Measurements from ENCODE around the gene SLC35A2. TPM values are rescaled to one million over a fixed set of nuclear protein-coding genes. Genes with fewer than 3 reads are reported as not detected.

The SLC35A2 gene
- total and polyA plus RNA-seq, 4 donors: 10.4 to 27.9 (median 20.5) TPM

GRCh38 chrX:48933757-48934156 is 22.3 kb upstream of the SLC35A2 start:
- H3K36me3 ChIP-seq (ENCODE audit: control insufficient read depth, insufficient read depth, low read length): peaks cover 15% of the 10 kb centered on the region
- WGBS (ENCODE audit: insufficient coverage): 80% methylated on average over 1 of the region's 2 CpGs

DNA sequence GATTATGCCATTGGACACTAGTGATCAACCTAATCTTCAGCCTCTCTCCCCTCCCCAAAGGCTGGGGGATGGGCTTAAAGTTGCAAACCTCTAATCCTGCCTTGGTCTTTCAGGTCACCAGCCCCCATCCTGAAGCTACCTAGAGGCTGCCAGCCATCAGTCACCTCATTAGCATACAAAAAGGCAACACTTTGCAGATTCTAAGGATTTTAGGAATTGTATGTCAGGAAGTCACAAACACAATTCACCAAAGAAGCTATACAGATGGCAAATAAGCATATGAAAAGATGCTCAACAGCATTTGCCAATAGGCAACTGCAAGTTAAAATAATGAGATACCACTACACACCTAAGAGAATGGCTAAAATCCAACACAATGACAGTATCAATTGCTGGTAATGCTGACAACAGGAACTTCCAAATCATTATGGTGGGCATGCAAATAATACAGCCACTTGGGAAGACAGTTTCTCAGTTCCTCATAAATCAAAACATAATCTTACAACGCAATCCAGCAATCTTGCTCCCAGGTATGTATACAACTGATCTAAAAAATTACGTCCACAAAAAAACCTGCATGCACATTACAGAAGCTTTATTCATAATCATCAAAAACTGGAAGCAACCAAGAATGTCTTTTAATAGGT is 16.4 kb upstream of the SLC35A2 start:
- no peak overlapping the region for H3K27ac ChIP-seq (ENCODE audit: low read depth, low read length)

More at GRCh38 chrX:48933757-48934156, 22.3 kb upstream of the SLC35A2 start:
- H3K27me3 ChIP-seq (ENCODE audit: control insufficient read depth, insufficient read depth, low read length): no peaks in the 10 kb centered on the region
- H3K4me3 ChIP-seq (ENCODE audit: low read depth, low read length): no peak overlapping the region
- H3K27ac ChIP-seq (ENCODE audit: low read depth, low read length): no peak overlapping the region
- no peaks in the 10 kb centered on the region for H3K4me1 ChIP-seq (ENCODE audit: control insufficient read depth, insufficient read depth, low read length)
- peaks cover 2% of the 10 kb centered on the region for H3K9me3 ChIP-seq (ENCODE audit: control insufficient read depth, insufficient read depth, low read length)
- no peak for DNase-seq (ENCODE audit: low read depth in 4 of 6, low spot score in 6 of 6)

DNA sequence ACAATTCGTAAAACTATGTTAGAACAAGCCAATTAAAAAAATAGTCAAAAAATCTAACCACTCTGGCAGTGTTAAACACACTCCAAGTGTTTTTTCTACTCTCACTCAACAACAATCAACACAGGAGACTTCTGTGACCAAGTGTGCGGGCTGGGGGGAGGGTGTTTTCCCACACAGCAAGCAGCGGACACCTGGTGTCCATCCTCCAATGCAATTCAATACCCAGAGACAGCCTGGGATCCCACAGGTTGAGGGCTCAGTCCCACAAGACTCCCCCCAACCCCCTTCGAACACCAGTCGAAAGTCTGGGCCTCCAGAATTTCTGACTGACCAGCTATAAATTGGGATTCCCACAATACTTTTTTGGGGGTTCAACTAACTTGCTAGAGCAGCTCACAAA is 15.7 kb upstream of the SLC35A2 start:
- H3K4me1 ChIP-seq (ENCODE audit: control insufficient read depth, insufficient read depth, low read length): no peaks in the 10 kb centered on the region
- H3K9me3 ChIP-seq (ENCODE audit: control insufficient read depth, insufficient read depth, low read length): peaks cover 2% of the 10 kb centered on the region
- H3K27me3 ChIP-seq (ENCODE audit: control insufficient read depth, insufficient read depth, low read length): no peaks in the 10 kb centered on the region
- H3K36me3 ChIP-seq (ENCODE audit: control insufficient read depth, insufficient read depth, low read length): peaks cover 42% of the 10 kb centered on the region
- no peak overlapping the region for H3K4me3 ChIP-seq (ENCODE audit: low read depth, low read length)
- no peak overlapping the region for H3K27ac ChIP-seq (ENCODE audit: low read depth, low read length)
- DNase-seq (ENCODE audit: low read depth in 4 of 6, low spot score in 6 of 6): no peak
- no CpG with 5 or more reads among the region's 5 CpGs for WGBS (ENCODE audit: insufficient coverage)

More for the DNA sequence above, 16.4 kb upstream of the SLC35A2 start:
- no CpG with 5 or more reads among the region's 2 CpGs for WGBS (ENCODE audit: insufficient coverage)
- DNase-seq (ENCODE audit: low read depth in 4 of 6, low spot score in 6 of 6): no peak
- Histone ChIP-seq H3K27me3 (ENCODE audit: control insufficient read depth, insufficient read depth, low read length) (no peaks in the 10 kb centered on the region), H3K4me3 (ENCODE audit: low read depth, low read length) (no peak overlapping the region), H3K36me3 (ENCODE audit: control insufficient read depth, insufficient read depth, low read length) (peaks cover 38% of the 10 kb centered on the region), H3K4me1 (ENCODE audit: control insufficient read depth, insufficient read depth, low read length) (no peaks in the 10 kb centered on the region), H3K9me3 (ENCODE audit: control insufficient read depth, insufficient read depth, low read length) (peaks cover 2% of the 10 kb centered on the region)

GRCh38 chrX:48924270-48924669 is 12.8 kb upstream of the SLC35A2 start:
- Histone ChIP-seq H3K4me3 (ENCODE audit: low read depth, low read length) (no peak overlapping the region), H3K4me1 (ENCODE audit: control insufficient read depth, insufficient read depth, low read length) (peaks cover 4% of the 10 kb centered on the region), H3K27ac (ENCODE audit: low read depth, low read length) (no peak overlapping the region), H3K9me3 (ENCODE audit: control insufficient read depth, insufficient read depth, low read length) (no peaks in the 10 kb centered on the region), H3K36me3 (ENCODE audit: control insufficient read depth, insufficient read depth, low read length) (peaks cover 42% of the 10 kb centered on the region), H3K27me3 (ENCODE audit: control insufficient read depth, insufficient read depth, low read length) (no peaks in the 10 kb centered on the region)
- no peak for DNase-seq (ENCODE audit: low read depth in 4 of 6, low spot score in 6 of 6)
- 89% methylated on average over 5 of the region's 5 CpGs for WGBS (ENCODE audit: insufficient coverage)

- no peak for DNase-seq (ENCODE audit: low read depth in 4 of 6, low spot score in 6 of 6)
- peaks cover 42% of the 10 kb centered on the region for H3K36me3 ChIP-seq (ENCODE audit: control insufficient read depth, insufficient read depth, low read length)
- no peaks in the 10 kb centered on the region for H3K27me3 ChIP-seq (ENCODE audit: control insufficient read depth, insufficient read depth, low read length)
- no peak overlapping the region for H3K27ac ChIP-seq (ENCODE audit: low read depth, low read length)
- no peaks in the 10 kb centered on the region for H3K9me3 ChIP-seq (ENCODE audit: control insufficient read depth, insufficient read depth, low read length)
- WGBS (ENCODE audit: insufficient coverage): 88% methylated on average over 13 of the region's 13 CpGs
- no peak overlapping the region for H3K4me3 ChIP-seq (ENCODE audit: low read depth, low read length)
- peaks cover 6% of the 10 kb centered on the region for H3K4me1 ChIP-seq (ENCODE audit: control insufficient read depth, insufficient read depth, low read length)
These were observed 12.3 kb upstream of the SLC35A2 start for GRCh38 chrX:48923771-48924170.

DNA sequence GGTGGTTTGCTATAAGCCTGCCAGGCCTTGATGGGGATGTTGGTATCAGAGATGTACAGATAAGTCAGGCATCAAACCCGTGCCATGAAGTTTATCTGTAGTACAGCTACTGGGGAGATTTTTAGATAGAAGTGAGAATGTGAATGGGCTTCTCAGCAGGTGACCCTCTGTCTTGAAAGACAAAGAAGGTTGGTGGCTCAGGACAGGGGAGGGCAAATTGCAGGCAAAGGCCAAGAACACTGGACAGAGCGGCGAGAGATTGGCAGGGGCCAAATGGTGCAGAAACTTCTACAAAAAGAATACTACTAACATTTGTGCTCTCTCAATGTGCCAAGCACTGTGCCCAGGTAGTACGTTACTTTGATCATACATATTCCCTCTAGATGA is 9.3 kb upstream of the SLC35A2 start:
- Histone ChIP-seq H3K4me3 (ENCODE audit: low read depth, low read length) (no peak overlapping the region), H3K36me3 (ENCODE audit: control insufficient read depth, insufficient read depth, low read length) (peaks cover 34% of the 10 kb centered on the region), H3K27ac (ENCODE audit: low read depth, low read length) (no peak overlapping the region), H3K9me3 (ENCODE audit: control insufficient read depth, insufficient read depth, low read length) (no peaks in the 10 kb centered on the region), H3K27me3 (ENCODE audit: control insufficient read depth, insufficient read depth, low read length) (no peaks in the 10 kb centered on the region), H3K4me1 (ENCODE audit: control insufficient read depth, insufficient read depth, low read length) (peaks cover 16% of the 10 kb centered on the region)
- DNase-seq (ENCODE audit: low read depth in 4 of 6, low spot score in 6 of 6): no peak
- WGBS (ENCODE audit: insufficient coverage): 28% methylated on average over 1 of the region's 4 CpGs

GRCh38 chrX:48919947-48920717 is 8.7 kb upstream of the SLC35A2 start:
- Histone ChIP-seq H3K4me1 (ENCODE audit: control insufficient read depth, insufficient read depth, low read length) (peaks cover 16% of the 10 kb centered on the region), H3K36me3 (ENCODE audit: control insufficient read depth, insufficient read depth, low read length) (peaks cover 32% of the 10 kb centered on the region), H3K27ac (ENCODE audit: low read depth, low read length) (peak overlapping the region; percentile 81), H3K9me3 (ENCODE audit: control insufficient read depth, insufficient read depth, low read length) (no peaks in the 10 kb centered on the region), H3K27me3 (ENCODE audit: control insufficient read depth, insufficient read depth, low read length) (no peaks in the 10 kb centered on the region), H3K4me3 (ENCODE audit: low read depth, low read length) (no peak overlapping the region)
- peak in 1 of 6 donors; percentile 63 for DNase-seq (ENCODE audit: low read depth in 4 of 6, low spot score in 6 of 6)
- 53% methylated on average over 8 of the region's 8 CpGs for WGBS (ENCODE audit: insufficient coverage)

GRCh38 chrX:48919360-48919841 is 8.0 kb upstream of the SLC35A2 start:
- H3K36me3 ChIP-seq (ENCODE audit: control insufficient read depth, insufficient read depth, low read length): peaks cover 29% of the 10 kb centered on the region
- peak overlapping the region; percentile 81 for H3K27ac ChIP-seq (ENCODE audit: low read depth, low read length)
- peak in 1 of 6 donors; percentile 53 for DNase-seq (ENCODE audit: low read depth in 4 of 6, low spot score in 6 of 6)
- WGBS (ENCODE audit: insufficient coverage): 39% methylated on average over 14 of the region's 15 CpGs
- H3K4me3 ChIP-seq (ENCODE audit: low read depth, low read length): peak overlapping the region; percentile 64
- no peaks in the 10 kb centered on the region for H3K9me3 ChIP-seq (ENCODE audit: control insufficient read depth, insufficient read depth, low read length)
- H3K27me3 ChIP-seq (ENCODE audit: control insufficient read depth, insufficient read depth, low read length): no peaks in the 10 kb centered on the region
- peaks cover 16% of the 10 kb centered on the region for H3K4me1 ChIP-seq (ENCODE audit: control insufficient read depth, insufficient read depth, low read length)

DNA sequence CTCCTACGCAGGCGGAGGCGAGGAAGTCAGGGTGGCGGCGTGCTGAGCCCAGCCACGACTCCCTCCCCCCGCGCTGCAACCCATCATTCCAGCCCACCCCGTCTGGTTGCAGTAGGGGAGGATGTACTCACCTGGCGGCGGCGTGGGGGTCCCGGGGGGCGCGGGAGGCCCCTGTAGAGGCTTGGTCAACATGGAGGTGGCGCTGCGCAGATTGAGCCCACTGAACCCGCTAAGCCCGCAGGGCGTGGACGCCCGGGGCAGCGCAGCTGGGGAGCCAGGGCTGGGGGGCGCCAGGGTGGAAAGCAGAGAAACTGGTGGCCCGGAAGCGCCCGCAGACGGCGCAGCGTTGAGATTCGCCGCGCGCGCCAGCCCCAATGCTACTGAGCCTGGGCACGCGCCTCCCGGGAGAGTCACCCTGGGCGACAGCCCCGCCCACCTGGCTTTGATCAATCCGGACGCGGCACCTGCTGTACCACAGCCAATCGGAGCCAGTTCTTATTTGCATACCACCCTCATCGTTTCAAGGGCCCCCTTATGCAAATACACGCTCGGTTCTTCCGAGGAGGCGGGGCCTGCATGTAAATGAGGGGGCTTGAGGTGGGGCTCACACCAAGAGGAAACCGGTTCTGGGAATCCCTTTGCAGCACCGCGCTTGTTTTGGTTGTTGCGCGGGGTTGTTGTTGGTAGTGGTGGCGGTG is 7.3 kb upstream of the SLC35A2 start, which contains the start of gene PIM2:
PIM2 (minus strand) TSS at position 382 of the 698 bp plus-strand sequence; CDS start at position 192, 190 bp downstream.
- Histone ChIP-seq H3K27ac (ENCODE audit: low read depth, low read length) (peak within 1 kb of the TSS; percentile 81), H3K9me3 (ENCODE audit: control insufficient read depth, insufficient read depth, low read length) (no peaks in the 10 kb centered on the region), H3K4me3 (ENCODE audit: low read depth, low read length) (peak within 1 kb of the TSS; percentile 64), H3K4me1 (ENCODE audit: control insufficient read depth, insufficient read depth, low read length) (peaks cover 16% of the 10 kb centered on the region), H3K36me3 (ENCODE audit: control insufficient read depth, insufficient read depth, low read length) (peaks cover 29% of the 10 kb centered on the region), H3K27me3 (ENCODE audit: control insufficient read depth, insufficient read depth, low read length) (no peaks in the 10 kb centered on the region)
- DNase-seq (ENCODE audit: low read depth in 4 of 6, low spot score in 6 of 6): peak in 5 of 6 donors; percentile 60 to 97 (median 79)
- 24% methylated on average over 46 of the region's 55 CpGs for WGBS (ENCODE audit: insufficient coverage)

Data from spinal cord (tissue), 10 donors.